GF-D8 (cell line): ENCODE data around the gene TDRKH.

Experiments
- DNase-seq: peaks from one replicate; lab custom pipeline; 2025; lab: John Stamatoyannopoulos, UW

The TDRKH gene, protein sequence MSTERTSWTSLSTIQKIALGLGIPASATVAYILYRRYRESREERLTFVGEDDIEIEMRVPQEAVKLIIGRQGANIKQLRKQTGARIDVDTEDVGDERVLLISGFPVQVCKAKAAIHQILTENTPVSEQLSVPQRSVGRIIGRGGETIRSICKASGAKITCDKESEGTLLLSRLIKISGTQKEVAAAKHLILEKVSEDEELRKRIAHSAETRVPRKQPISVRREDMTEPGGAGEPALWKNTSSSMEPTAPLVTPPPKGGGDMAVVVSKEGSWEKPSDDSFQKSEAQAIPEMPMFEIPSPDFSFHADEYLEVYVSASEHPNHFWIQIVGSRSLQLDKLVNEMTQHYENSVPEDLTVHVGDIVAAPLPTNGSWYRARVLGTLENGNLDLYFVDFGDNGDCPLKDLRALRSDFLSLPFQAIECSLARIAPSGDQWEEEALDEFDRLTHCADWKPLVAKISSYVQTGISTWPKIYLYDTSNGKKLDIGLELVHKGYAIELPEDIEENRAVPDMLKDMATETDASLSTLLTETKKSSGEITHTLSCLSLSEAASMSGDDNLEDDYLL

DNA sequence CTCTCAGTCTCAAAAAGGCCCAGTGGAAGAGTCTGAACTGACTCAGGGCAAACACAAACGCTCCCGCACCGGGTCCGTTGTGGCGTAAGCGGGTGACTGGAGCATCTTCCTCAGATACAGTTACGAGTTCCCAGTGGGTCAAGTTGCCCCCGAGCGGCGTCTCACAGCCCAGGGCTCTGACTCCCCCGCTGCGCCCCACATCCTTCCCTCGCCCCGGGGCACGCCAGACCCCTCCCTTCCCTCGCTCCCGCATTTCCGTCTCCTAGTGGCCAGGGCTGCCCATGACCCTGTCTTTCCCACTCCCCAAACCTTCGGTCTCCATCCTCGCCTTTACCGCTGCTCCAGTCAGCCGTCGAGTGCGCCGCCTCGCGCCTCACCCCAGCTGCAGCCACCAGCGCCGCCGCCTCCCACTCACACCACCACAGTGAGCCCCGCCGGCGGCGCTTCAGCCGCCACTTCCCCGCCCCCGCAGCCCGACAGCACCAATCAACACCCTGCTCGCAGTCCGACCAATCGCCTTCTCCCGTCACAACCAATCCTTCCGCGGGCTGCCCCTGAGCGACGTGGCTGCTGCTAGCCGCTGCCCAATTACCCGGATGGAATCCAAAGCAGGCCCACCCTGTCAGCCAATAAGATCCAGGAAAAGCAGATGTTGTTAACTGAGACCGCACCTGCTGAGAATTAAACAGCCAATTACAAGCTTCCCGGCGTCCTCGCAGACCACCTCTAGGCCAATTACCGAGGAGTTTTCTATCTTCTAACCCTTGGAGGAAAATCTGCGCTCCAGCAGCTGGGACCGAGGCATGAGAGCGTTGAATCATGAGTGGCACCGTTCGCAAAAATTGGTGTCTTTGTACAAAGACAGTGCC, at the start of gene TDRKH:
TDRKH (minus strand) TSS at position 430 of the 869 bp plus-strand sequence. CDS start 7,478 bp downstream, outside the sequence.
- DNase-seq: peak; percentile 96

GRCh38 chr1:151839457-151840403, 49.4 kb upstream of the TDRKH start, which contains the start of gene C2CD4D:
C2CD4D (minus strand) TSS chr1:151839820; CDS start chr1:151838989, 831 bp downstream.
- no peak for DNase-seq

GRCh38 chr1:151839082-151839412, 48.7 kb upstream of the TDRKH start:
- DNase-seq: no peak

DNA sequence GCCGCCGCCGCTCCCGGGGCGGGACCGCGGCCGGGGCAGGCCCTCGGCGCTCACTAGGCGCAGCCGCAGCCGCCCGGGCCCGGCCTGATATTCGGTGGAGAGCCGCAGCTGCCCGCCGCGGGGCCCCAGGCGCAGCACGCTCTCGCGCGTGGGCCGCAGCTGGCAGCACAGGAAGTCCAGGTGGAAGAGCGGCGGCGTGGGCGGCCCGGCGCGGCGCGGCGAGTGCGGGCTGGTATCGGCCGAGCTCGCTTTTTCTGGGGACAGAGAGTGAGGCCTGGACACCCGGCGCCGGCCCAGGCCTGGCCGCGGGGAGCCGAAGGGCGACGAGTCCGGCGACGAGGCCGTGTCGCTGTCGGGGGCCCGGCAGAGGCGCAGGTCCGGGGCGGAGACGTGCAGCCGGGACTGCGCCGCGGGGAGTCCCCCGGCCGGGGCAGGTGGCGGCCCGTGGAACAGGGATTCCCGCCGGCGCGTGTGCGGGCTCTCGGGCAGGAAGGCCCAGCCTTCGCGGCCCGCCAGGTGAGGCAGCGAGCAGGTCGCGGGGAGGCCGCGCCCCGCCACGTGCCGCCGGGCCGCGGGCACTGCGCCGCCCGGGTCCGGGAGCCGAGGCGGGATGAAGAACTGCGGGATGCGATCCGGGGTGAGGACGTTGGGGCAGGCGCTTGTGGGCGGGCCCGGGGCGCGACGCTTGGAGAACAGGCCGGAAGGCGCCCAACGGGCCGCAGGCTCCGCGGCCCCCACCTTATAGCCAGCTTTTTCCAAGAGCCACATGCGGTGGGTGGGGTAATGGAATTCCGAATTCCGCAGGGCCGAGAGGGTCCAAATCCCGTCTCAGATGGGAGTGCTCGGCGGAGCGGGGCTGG, 48.2 kb upstream of the TDRKH start:
- DNase-seq: no peak

DNA sequence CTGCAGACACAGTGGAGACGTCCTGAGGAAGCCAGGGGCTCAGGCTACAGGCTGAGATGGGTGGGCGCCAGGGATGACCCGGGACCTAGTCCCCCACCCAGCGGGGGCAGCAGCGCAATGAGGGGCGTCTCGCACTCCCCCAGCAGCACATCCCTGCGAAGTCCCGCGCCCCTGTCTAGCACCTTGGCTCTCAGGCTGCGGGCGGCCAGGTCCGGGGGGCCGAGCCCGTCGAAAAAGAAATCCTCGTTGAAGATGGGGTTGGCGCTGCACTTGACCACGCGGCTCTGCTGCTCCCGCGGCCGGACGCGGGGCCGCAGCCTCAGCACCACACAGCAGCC, 47.6 kb upstream of the TDRKH start:
- no peak for DNase-seq

DNA sequence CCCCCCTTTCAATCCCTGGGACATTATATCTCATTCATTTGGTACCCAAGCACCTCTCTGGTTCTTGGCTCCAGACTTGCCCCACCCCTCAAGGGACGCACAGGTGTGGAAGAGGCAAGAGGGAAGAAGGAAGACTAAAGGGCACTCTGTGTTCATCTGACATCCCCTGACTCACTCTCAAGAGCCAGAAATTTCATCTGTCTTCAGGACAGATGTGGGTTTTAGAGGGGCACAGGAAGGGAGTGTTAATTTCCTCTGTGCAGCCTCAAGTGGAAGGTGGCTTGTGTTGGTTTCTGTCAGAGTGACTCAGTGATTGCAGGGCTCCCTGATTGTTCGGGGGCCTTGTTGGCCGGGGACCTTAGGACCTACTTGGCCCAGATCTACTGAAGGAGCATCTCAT, 46.9 kb upstream of the TDRKH start:
- no peak for DNase-seq

DNA sequence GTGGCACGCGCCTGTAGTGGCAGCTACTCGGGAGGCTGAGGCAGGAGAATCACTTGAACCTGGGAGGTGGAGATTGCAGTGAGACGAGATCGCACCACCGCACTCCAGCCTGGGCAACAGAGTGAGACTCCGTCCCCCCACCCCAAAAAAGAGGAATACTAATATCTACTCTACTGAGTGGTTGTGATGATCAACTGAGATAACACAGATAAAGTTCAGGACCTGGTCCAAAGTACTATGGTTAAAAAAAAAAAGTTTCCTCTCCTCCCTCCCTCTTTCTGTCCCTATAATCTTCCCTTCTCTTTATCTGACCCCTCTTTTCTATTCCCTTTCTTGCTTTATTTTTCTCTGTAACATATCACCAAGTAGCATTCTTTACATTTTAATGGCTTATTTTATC, 45.3 kb upstream of the TDRKH start:
- no peak for DNase-seq

DNA sequence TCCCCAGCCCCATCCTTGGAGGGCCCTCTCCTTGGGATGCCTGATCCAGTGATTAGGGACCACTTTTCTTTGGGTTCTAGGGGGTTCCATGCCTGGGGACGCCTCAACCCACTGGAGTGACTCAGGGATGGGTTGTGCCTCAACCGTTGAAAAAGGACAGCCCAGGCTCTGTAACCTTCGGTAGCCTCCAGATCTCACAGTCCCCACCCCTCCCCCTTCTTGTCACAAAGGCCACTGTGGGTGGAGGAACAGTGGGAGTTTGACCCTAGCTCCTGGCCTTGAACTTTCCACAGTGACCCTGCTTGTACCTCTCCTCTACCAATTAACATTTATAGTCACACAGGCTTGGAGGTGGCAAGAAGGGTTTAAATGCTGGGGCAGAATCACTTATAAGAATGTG, 43.9 kb upstream of the TDRKH start:
- no peak for DNase-seq

- DNase-seq: no peak
These were observed 43.0 kb upstream of the TDRKH start for GRCh38 chr1:151833172-151833900.

- DNase-seq: no peak
These were observed 42.1 kb upstream of the TDRKH start for GRCh38 chr1:151832318-151832980.

DNA sequence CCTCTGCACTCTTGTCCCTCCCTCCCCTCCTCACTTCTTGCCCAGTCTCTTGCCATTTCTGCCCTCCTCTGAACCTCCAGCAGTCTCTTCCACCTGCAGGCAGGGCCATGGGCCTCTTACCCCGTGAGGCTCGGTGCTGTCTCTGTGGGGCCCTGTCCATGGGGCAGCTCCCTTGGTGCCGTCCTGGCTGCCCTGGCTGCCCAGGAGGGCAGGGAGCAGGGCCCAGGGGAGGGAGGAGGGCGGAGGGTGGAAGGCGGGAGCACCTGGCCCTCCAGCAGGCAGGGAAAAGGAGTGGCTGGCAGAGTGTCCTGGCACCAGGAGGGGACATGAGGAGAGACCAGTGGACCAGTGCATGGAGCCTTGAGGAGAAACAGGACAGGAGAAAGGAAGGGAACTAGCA, 41.3 kb upstream of the TDRKH start, which contains the start of gene RORC:
RORC (minus strand) TSS at position 198 of the 400 bp plus-strand sequence; CDS start at position 160, 38 bp downstream.
- DNase-seq: no peak

DNA sequence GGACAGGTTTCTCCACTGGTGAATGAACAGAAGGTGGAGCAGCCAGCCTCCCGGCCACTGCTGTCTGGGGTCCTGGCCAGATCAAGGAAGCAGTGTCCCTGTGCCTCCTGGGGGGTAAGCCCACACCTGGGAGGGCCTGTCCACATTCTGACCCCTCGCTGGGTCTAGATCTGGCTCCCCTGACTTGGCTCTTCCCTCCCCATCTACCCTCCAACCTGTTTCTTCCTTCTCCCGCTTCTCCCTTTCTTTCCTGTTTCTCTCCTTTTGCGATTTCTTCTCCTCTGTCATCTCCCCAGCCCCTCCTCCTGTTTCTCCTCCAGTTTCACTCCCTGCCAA, 40.9 kb upstream of the TDRKH start:
- DNase-seq: no peak

- no peak for DNase-seq
These were observed 39.8 kb upstream of the TDRKH start for GRCh38 chr1:151830055-151830454.

DNA sequence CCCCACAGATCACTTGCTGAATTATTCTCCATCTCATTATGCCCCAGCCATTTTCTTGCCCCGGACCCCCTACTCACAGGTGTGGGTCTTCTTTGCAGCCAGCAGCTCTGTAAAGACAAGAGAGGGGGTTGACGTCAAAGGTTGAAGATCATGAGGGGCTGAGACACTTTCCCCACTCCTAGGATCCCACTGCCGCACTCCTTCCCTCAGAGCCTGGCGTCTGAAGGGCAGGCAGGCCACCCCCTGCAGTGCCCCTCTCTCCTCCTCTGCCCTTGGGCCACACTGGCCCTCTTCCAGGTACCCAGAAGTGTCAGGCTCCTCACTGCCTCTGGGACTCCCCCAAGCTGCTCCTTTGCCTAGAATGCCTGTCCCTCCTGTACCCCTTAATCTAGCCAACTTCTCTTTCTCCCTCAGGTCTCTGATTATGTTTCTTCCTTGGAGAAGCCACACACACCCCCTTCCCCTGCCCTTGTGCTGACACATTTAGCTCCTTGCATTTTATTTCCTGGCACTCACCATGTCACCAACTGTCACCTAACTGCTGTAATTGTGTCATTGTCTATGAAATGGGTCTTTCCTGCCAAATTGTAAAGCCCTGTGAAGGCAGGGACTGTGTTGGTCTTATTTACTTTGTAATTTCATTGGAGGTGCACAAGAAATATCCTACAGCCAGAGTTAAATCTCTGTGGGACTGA, 39.2 kb upstream of the TDRKH start:
- peak; percentile 11 for DNase-seq

DNA sequence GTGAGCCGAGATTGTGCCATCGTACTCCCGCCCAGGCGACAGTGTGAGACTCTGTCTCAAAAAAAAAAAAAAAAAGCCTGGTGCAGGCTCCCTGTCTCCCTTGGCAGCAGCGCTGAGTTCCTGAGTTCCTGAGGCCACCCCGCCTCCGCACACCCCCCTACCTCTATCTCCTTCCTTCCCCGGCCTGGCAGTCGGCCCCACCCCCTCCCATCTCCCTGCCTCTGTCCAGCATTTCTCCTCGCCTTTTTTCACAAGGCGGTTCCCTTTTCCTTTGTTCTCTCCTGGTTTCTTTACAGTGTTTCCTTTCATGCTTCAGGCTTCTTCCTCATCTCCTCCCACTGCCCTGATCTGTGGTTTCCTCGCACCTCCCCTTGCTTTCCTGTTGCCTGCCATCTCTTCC, 38.6 kb upstream of the TDRKH start:
- peak; percentile 45 for DNase-seq

GRCh38 chr1:151827853-151828252, 37.6 kb upstream of the TDRKH start:
- DNase-seq: no peak

DNA sequence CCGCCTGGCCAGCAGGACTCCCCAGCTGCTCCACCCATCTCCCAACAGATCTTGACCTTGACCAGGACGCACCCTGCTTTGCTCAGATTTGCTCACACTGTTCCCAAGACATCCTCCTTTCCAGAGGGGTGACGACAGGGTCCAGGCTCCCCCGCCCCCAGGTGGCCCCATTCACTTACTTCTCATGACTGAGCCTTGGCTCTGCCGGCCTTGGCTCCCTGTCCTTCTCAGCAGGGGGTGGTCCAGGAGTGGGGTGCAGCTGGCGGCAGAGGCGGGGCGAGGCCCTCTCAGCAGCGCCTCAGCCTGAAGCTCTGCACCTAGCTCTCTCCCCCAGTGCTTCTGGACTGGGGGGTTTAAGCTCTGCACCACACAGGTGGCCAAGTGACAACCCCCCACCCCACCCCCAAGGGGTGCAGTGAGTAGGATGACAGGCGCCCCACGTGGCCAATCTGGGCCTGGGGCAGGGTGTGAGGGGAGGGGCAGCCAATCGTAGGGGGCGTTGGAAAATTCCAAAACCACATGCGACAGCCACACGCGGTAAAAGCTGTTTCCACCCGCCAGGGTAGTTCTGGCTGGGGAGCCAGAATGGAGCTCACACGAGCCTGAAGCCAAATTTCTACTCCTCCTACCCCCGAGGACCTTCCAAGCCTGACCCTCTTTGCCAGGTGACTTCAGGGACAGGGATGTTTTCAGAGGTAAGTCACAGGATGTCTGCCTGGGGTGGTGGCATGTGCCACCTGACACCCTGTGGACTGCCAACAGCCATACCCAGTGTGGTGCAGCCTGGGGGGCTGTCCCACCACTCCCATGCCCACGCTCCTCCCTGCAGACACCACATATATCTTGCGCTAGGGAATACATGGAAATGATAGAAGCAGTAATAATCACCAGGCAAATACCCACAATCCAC, 35.7 kb upstream of the TDRKH start:
- DNase-seq: no peak

DNA sequence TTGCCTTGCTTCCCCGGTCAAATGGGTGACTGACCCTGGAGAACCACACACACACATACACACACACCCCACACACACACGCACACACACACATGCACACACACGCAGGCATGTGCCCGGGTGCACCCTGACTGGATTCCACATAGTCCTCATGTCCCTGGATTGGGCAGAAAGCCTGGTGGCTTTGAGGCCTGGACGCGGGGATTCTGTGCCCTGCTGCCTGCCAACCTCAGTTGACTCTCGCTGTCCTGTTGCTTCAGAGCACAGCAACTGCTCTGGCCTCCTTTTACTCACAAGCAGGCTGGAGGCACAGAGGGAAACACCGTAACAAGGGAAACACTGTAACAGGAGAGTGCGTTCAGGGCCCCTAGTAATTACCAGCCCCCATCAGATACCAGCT, 34.9 kb upstream of the TDRKH start:
- no peak for DNase-seq
